ENCODE results near the gene HPS1. TPM values are rescaled to one million over a fixed set of nuclear protein-coding genes. Genes with fewer than 3 reads are reported as not detected.

Gene HPS1
- total RNA-seq, 1 experiment from 2014 or later: 20.4 TPM

- DNase-seq (ENCODE audit: low spot score): no peak
Observed at GRCh38 chr10:98432330-98432729, 14.4 kb downstream of the HPS1 start.

- no peak for DNase-seq (ENCODE audit: low spot score)
Observed at GRCh38 chr10:98431016-98431415, 15.7 kb downstream of the HPS1 start.

DNA sequence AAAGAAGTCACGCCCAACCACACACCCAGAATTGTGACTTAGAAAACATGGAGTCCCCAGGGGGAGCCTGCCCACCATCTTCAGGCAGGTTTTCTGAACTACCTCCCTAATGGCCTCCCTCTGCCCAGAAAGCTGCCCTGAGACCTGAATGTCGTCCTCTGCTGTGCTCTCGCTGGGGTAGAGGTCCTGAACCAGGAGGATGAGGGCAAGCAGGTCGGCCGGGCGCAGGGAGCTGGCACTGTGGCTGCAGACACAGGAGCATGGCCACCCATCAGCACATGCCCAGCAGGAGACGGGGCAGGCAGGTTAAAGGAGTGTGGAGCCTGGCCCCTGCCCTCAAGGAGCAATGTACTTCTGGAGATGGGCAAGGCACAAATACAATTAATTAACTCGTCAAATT, 16.3 kb downstream of the HPS1 start:
- no peak for DNase-seq (ENCODE audit: low spot score)

DNA sequence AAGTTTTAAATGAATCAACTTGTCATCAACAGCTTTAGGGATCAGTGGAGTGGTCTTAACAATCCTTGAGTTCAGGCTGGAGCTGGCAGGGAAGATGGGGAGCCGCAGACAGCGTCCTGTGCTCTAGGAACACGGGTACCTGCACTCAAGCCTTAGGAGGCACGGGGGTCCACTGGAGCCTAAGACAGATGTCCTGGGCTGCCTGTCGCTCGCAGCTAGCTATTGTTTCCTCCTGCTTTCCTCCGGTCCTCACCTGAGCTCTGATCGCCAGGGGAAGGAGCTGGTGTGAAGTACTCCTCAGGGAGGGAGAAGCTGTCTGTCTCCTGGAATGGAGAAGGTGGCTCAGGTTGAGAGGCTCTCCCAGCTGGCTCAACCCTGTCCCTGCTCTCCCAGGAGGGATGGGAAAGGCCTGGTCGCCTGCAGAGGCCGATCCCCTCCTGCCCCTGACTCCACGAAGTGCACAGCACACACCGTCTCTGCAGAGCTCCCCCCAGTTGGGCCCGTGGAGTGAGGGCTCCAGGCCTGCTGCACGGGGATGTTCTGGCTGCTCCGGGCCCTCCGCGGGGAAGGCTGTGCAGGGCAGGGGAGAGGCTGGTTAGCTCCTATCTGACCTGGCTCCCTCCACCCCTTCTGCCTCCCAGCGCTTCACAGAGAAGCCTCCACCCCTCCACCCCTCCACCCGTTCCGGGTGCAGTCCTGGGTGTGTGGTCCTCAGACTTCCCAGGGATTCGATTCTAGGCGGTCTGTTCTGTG, 17.2 kb downstream of the HPS1 start:
- DNase-seq (ENCODE audit: low spot score): no peak

DNA sequence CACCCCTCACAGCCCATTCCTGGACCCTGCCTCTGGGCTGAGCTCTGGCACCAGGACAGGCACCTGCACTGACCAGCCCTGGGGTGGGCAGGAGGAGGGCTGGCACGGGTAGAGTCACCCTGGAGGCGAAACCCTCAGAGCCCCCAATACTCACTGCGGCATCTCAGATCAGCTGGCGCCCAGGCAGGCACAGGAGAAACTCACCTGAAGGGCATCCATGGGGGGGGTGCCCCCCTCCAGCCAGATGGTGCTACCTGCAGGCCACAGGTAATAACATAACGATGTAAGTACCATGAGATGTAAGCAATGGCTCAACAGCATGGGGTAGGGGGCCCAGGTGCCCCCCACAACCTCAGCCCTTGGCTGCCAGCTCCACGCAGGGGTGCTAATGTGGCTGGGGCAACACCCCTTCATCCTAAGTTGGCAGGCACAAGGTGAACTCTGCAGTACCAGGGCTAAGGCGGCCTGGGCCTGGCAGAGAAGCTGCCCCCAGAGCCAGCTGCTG, 19.7 kb downstream of the HPS1 start:
- DNase-seq (ENCODE audit: low spot score): no peak

GRCh38 chr10:98425511-98426352, 21.0 kb downstream of the HPS1 start:
- peak; percentile 38 for DNase-seq (ENCODE audit: low spot score)

DNA sequence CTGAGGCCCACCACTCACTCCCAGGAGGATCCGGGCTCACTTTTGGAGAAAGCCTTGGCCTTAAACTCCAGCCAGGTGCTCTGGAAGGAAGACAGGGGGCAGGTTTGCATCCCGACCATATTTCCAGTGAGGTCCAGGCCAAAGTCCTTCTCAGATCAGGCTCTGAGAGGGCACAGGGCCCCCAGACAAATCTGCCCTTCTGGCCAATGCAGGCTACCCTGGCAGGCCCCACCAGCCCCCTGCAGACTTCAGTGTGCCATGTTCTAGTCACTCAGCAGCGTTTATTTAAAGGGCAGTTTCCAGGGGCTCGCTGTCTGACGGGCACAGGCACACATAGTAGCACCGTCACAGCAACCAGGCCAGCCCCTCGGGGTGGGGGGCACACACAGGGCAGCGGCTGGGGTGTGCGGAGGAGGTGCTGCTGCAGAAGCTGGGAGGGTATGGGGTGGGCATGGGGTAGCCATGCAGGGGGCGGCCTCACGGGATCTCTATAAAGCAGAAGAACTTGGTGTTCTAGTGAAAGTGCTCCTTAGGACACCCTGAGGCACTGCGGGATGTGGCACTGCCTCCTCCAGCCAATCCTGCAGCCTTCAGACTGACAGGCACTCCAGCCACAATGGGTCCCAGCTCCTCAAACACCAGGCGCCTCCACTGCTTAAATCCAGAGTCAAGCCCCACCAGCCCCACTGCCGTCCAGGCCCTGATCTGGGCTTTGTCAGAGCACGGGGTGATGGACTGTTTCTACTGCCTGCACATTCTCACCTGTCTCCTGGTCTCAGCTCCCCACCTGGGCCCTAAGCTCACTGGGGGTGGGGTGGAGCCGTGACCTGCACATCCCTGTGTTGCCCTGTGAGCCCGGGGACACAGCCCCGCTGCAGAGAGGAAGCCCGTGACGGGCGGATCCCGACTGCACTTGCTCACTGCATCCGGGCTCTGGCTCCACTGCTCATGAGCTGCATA, 22.2 kb downstream of the HPS1 start:
- DNase-seq (ENCODE audit: low spot score): no peak

DNA sequence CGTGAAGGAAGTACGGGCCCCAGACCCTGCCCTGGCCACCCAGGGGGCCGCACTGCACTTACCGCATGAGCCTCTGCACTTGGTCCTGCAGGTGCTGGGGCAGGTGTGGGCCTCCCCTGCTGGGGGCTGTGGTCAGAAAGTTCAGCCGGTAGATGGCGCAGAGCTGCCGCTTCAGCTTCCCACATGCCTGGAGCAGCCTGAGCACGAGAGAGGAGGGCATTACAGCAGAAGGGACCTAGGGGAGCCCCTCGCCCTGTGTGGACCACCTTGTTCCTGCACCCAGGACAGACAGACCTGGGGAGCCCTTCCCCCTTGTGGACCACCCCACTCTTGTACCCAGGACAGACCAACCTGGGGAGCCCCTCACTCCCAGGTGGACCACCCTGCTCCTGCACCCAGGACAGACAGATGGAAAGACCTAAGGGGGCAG, 23.0 kb downstream of the HPS1 start:
- no peak for DNase-seq (ENCODE audit: low spot score)

DNA sequence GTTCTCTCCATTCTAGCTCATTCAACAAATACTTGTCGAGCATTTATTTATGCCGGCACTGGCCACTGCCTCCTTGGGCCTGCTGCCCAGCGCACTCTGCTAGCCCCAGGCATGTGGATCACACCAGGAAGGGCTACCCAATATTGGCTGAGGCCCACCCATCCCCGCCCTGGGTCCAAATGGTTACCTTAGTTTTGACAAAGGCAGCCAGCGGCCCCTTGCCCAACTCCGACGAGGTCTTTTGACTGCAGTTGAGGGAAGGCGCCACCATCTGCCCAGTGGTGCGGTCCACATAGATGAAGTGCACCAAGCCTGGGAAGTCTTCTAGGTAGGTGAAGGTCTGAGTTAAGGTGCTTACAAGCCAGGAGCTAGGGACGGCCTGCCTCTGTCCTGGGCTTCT, 24.6 kb downstream of the HPS1 start:
- no peak for DNase-seq (ENCODE audit: low spot score)

- DNase-seq (ENCODE audit: low spot score): no peak
Observed at GRCh38 chr10:98420786-98421185, 25.9 kb downstream of the HPS1 start.

GRCh38 chr10:98419469-98420261, 27.1 kb downstream of the HPS1 start:
- no peak for DNase-seq (ENCODE audit: low spot score)

DNA sequence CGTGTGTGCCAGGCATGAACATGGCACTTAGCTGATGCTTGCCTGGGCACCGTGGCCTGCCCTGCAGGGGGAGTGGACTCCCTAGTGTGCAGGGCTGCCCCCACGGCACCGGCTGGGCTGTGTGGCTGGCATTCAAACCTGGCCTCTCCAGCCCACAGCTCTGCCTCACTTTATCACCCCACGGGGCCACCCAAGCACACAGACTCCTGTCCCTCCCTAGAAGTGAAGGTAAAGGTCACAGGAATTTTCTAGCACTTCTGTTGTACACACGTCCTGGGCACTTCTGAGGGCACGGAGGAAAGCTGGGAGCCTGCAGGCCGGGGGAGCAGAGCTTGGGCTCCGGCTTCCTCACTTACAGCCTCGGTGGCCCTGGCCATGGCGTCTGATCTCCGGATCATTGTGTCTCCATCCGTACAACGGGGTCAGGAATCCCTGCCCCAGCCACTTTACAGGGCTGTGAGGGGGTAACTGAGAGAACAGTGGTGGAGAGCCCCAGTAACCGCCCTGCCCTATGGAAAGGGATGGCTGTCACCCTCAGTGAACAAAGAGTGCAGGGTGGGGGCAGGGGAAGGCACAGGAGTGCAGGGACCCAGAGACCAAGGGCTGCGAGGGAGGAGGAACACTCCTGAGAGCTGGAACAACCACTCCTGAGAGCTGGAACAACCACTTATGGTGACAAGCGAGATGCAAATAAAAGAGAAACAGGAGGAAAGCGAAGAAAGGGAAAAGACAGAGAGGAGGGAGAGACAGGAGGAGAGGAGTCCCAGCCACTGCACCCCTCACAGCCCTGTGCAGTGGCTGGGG, 27.9 kb downstream of the HPS1 start:
- DNase-seq (ENCODE audit: low spot score): no peak

DNA sequence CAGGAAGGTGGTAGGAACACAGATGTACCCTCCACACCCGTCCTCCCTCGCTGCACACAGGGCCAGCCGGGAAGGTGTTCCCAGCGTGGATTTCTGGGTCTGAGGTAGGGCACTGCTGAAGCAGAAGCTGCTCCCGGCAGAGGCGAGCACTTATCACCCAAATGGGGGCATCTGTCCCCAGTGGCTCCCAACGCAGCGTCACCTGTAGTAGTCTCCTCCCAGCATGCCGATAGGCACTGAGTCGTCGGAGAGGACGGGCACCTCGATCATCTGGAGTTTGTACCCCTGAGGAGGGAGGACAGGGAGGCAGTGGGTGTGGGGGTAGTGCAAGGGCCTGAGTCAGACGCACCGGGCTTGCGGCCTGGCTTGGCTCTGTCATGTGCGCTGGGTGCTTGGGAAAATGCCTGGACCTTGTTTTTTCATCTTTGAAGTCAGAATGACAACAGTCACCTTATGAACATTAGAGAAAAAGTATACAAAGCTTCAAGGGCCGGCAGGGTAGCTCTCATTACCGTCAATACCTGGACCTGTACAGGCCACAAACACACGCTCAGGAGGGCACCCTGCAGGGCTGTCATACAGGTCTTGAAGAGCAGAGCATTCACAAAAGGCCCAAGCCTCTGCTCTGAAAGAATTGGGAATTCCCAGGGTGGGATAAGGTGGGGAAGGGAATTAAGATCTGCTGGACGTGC, 28.6 kb downstream of the HPS1 start:
- DNase-seq (ENCODE audit: low spot score): no peak

DNA sequence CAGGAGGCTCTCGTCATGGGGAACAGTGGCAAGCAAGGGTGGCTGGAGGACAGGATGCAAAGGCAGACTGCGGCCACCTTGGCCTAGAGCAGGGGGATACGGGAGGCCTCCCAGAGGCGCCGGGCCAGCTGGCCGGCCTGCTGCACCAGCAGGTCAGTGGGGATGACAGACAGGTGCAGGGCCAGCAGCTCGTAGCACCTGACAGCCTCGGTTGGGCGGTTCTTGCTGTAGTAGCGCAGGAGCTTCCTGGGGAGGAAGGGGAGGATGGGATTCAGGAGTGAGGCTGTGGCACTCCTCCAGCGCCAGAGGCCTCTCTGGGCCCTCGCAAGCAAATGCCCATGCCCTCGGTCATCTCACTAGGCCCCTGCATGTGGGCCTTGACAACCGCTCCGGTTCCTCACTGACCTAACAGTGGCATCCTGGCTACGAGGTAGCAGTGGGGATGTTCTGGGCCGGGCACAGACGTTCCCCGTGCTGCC, 29.2 kb downstream of the HPS1 start:
- DNase-seq (ENCODE audit: low spot score): no peak

GRCh38 chr10:98416606-98417388, 29.9 kb downstream of the HPS1 start:
- DNase-seq (ENCODE audit: low spot score): no peak

DNA sequence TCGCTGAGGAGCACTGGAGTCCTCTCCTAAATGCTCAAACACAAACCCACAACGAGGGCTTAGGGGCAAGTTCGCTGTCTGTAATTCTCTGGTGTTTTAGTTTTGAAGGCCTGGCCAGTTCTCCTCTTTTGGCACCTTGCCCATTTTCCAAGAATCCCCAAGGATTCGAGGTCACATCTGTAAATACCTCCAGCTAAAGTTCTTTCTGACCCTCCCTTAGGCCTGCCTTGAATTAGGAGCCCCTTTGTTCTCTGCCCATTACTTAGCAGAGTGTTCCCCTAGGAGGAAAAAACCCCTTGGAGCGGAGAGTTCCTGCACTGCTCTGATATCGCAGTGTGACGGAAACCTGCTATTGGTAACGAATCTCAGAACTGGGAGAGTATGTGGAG, 31.0 kb downstream of the HPS1 start:
- DNase-seq (ENCODE audit: low spot score): no peak

DNA sequence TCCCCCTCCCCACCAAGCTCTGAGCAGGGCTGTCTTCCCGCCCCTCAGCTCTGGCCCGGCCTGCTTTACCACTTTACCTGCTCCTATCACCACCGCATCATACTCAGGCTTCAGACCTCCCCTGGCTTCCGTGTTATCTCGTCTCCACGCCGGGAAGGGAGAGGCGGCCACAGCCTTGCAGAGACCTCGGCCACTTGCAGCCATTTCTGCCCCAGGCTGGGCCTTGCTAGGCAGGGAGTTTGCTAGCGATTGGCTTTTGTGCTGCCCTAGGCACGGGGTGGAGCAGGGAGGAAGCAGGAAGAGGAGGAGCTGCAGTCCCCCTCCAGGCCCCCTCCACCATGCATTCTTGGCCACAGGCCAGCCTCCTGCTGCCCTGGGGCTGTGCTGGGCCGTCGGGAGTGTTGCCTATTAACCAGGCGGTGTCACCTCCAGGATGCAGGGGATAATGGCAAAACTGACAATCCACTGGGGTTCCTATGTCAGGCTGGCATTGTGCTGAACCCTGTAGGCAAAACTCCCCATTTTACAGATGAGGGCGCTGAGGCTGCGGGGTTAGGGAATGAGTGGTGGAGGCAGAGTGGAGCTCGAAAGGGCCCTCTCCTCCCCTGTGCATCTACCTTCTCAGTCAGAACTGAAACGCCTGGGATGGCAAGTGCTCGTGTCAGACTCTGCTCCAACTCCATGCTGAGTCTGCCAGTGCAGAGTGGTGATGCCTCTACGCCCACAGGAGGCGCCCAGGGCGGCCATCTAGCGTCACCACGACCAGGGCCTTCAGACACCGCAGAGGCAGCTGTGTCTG, 31.6 kb downstream of the HPS1 start, which contains the start of gene PYROXD2:
Gene PYROXD2, minus strand, starts transcription at position 251 of the 799 bp plus-strand sequence. Its CDS starts 47 bp downstream, at position 204.
- DNase-seq (ENCODE audit: low spot score): peak; percentile 93

DNA sequence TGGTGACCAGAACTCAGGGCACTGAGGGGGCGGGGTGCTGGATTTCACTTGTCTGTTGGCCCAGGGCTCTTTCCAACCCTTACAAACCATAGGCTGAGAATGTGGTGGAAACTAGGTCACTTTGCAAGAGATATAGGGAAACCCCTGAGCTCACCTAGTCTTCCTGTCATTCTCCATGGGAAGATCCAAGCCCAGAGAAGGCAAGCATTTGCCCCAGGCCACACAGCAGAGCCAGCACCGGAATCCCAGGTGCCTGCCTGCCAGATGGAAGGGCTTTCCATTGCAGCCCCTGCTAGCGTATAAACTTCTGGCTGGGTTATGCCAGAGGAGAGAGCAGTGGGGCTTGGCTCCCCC, 32.2 kb downstream of the HPS1 start:
- DNase-seq (ENCODE audit: low spot score): no peak

Measured in H4 (cell line).